ENCODE measurements around the gene TPPP2.

TPPP2 gene

GRCh38 chr14:21050597-21050996 lies 20.6 kb downstream of the TPPP2 start:
- Histone ChIP-seq H3K4me2 (ENCODE audit: low read length) (no peak overlapping the region), H3F3A (ENCODE audit: insufficient read depth, low read length) (no peaks in the 10 kb centered on the region), H2AFZ (ENCODE audit: low read length) (no peak overlapping the region), H3K36me3 (ENCODE audit: insufficient read depth, low read length) (no peaks in the 10 kb centered on the region), H3K27ac (ENCODE audit: low read depth, low read length, poor library complexity, severe bottlenecking) (no peak overlapping the region), H3K9me2 (ENCODE audit: low read depth, low read length) (no peaks in the 10 kb centered on the region), H3K9ac (ENCODE audit: low read length) (no peak overlapping the region), H3K79me2 (ENCODE audit: insufficient read depth, low read length) (no peaks in the 10 kb centered on the region), H3K4me1 (ENCODE audit: insufficient read depth, low read length, severe bottlenecking) (no peaks in the 10 kb centered on the region), H4K20me1 (ENCODE audit: insufficient read depth, low read length) (no peaks in the 10 kb centered on the region), H3K9me3 (ENCODE audit: low read length) (no peaks in the 10 kb centered on the region), H3K27me3 (ENCODE audit: insufficient read depth, low read length) (peaks cover 4% of the 10 kb centered on the region; the same call in 1 of the 2 replicates), H3K4me3 (ENCODE audit: low read depth, low read length, poor library complexity, severe bottlenecking) (no peak overlapping the region)
- no peak for TF ChIP-seq CTCF (IDR thresholded peaks at IDR 0.05; ENCODE audit: low read length)
- TF ChIP-seq EZH2 (IDR thresholded peaks at IDR 0.05; ENCODE audit: borderline replicate concordance, low read length): no peak

GRCh38 chr14:21053184-21054122 lies 23.4 kb downstream of the TPPP2 start:
- Histone ChIP-seq H3K9me3 (ENCODE audit: low read length) (no peaks in the 10 kb centered on the region), H3K27ac (ENCODE audit: low read depth, low read length, poor library complexity, severe bottlenecking) (no peak overlapping the region), H3K9me2 (ENCODE audit: low read depth, low read length) (no peaks in the 10 kb centered on the region), H3K4me2 (ENCODE audit: low read length) (no peak overlapping the region), H3K79me2 (ENCODE audit: insufficient read depth, low read length) (no peaks in the 10 kb centered on the region), H3K36me3 (ENCODE audit: insufficient read depth, low read length) (no peaks in the 10 kb centered on the region), H2AFZ (ENCODE audit: low read length) (no peak overlapping the region), H3K4me1 (ENCODE audit: insufficient read depth, low read length, severe bottlenecking) (no peaks in the 10 kb centered on the region), H3K27me3 (ENCODE audit: insufficient read depth, low read length) (peaks cover 8% of the 10 kb centered on the region; the same call in 1 of the 2 replicates), H3K4me3 (ENCODE audit: low read depth, low read length, poor library complexity, severe bottlenecking) (no peak overlapping the region), H3F3A (ENCODE audit: insufficient read depth, low read length) (no peaks in the 10 kb centered on the region), H4K20me1 (ENCODE audit: insufficient read depth, low read length) (no peaks in the 10 kb centered on the region), H3K9ac (ENCODE audit: low read length) (no peak overlapping the region)
- TF ChIP-seq EZH2 (IDR thresholded peaks at IDR 0.05; ENCODE audit: borderline replicate concordance, low read length) (no peak), CTCF (IDR thresholded peaks at IDR 0.05; ENCODE audit: low read length) (no peak)

GRCh38 chr14:21054123-21054767 lies 24.2 kb downstream of the TPPP2 start:
- no peaks in the 10 kb centered on the region for H3K9me2 ChIP-seq (ENCODE audit: low read depth, low read length)
- H3K27ac ChIP-seq (ENCODE audit: low read depth, low read length, poor library complexity, severe bottlenecking): no peak overlapping the region
- no peaks in the 10 kb centered on the region for H3K9me3 ChIP-seq (ENCODE audit: low read length)
- H3K4me1 ChIP-seq (ENCODE audit: insufficient read depth, low read length, severe bottlenecking): no peaks in the 10 kb centered on the region
- H3K79me2 ChIP-seq (ENCODE audit: insufficient read depth, low read length): no peaks in the 10 kb centered on the region
- no peak overlapping the region for H3K4me2 ChIP-seq (ENCODE audit: low read length)
- H3F3A ChIP-seq (ENCODE audit: insufficient read depth, low read length): no peaks in the 10 kb centered on the region
- no peaks in the 10 kb centered on the region for H3K36me3 ChIP-seq (ENCODE audit: insufficient read depth, low read length)
- no peaks in the 10 kb centered on the region for H4K20me1 ChIP-seq (ENCODE audit: insufficient read depth, low read length)
- TF ChIP-seq EZH2 (IDR thresholded peaks at IDR 0.05; ENCODE audit: borderline replicate concordance, low read length) (no peak), CTCF (IDR thresholded peaks at IDR 0.05; ENCODE audit: low read length) (no peak)
- H3K9ac ChIP-seq (ENCODE audit: low read length): no peak overlapping the region
- H3K27me3 ChIP-seq (ENCODE audit: insufficient read depth, low read length): peaks cover 8% of the 10 kb centered on the region; the same call in 1 of the 2 replicates
- H3K4me3 ChIP-seq (ENCODE audit: low read depth, low read length, poor library complexity, severe bottlenecking): no peak overlapping the region
- no peak overlapping the region for H2AFZ ChIP-seq (ENCODE audit: low read length)

Data from OCI-LY1 (cell line).